Spleen (tissue), 7 donors: Measurements from ENCODE around the gene CDR2L.

Source experiments
- POLR2AphosphoS5 ChIP-seq, 3 donors: sonication (generic); formaldehyde crosslinking; IDR thresholded peaks; one replicate each; pipeline ENCODE4 v1.5.1; 2017; ENCODE audit warnings: antibody characterized with exemption in 3 of 3
- TF ChIP-seq, protein P1 (sequence below), 11 experiments: fragments of 200-600 bp in 7 of 11; fragments of 450-650 bp in 4 of 11; sonication (generic) in 4 of 11; IDR thresholded peaks in 8 of 11; conservative IDR thresholded peaks in 3 of 11; 1 replicate in 7 of 11; 2 replicates in 4 of 11; pipeline versions ENCODE4 v1.4.0 to v1.8.0; 2016 to 2021; ENCODE audit warnings: antibody characterized with exemption in 11 of 11, inconsistent platforms in 4 of 11, mild to moderate bottlenecking in 1 of 11
- donor health status: DM: no; HTN: no; CAD: no; lungs with moderate emphysema.
- donor health status: DM: no; HTN: no; CAD: no.
- donor health status: DM: no; HTN: no; CAD: no.

DNA sequence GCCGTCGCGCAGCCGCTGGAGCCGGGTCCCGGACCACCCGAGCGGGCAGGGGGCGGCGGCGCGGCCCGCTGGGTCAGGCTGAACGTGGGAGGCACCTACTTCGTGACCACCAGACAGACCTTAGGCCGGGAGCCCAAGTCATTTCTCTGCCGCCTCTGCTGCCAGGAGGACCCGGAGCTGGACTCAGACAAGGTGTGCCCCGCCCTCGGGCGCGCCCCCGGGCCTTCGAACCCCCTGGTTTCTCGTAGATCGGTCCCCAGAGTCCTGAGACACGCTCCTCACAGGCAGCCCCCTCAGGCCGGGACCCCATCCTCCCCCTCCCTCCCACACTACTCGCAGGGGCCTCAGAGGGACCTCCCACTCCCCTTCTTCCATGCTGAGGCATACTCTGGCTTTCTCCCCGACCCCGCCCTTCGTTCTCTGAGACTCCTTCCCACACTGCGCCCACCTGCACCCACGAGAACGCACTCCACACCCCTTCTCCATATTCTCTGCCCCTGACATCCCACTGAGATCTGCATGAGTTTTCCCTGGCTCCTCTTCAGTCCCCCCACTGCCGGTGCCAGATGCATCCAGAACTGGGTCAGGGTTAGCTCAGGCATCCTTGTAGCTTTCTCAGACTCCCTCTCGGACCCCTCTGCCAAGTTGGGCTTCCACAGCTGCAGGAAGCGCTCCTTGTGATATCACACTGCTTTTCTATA is 60.1 kb downstream of the CDR2L start:
- TF ChIP-seq, protein P1, sequence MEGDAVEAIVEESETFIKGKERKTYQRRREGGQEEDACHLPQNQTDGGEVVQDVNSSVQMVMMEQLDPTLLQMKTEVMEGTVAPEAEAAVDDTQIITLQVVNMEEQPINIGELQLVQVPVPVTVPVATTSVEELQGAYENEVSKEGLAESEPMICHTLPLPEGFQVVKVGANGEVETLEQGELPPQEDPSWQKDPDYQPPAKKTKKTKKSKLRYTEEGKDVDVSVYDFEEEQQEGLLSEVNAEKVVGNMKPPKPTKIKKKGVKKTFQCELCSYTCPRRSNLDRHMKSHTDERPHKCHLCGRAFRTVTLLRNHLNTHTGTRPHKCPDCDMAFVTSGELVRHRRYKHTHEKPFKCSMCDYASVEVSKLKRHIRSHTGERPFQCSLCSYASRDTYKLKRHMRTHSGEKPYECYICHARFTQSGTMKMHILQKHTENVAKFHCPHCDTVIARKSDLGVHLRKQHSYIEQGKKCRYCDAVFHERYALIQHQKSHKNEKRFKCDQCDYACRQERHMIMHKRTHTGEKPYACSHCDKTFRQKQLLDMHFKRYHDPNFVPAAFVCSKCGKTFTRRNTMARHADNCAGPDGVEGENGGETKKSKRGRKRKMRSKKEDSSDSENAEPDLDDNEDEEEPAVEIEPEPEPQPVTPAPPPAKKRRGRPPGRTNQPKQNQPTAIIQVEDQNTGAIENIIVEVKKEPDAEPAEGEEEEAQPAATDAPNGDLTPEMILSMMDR (IDR thresholded peaks at IDR 0.05 in 8 of 11, conservative IDR thresholded peaks at IDR 0.05 in 3 of 11) = no peak
- no peak for TF ChIP-seq POLR2AphosphoS5 (IDR thresholded peaks at IDR 0.05)
